Type B pancreatic cell (in vitro differentiated cells): ENCODE data around the gene UTF1. TPM values are rescaled to one million over a fixed set of nuclear protein-coding genes. Genes with fewer than 3 reads are reported as not detected.

ENCODE experiments used
- DNase-seq: peaks from one replicate; pipeline ENCODE4 v3.0.0; 2021; ENCODE audit warnings: mixed read lengths; ENCODE audit not compliant: unreplicated experiment; ENCODE audit errors: extremely low spot score
- H3K27ac Mint-ChIP-seq: 2 replicates; pipeline ENCODE4 v1.8.0; 2021; ENCODE audit warnings: mild to moderate bottlenecking, mixed read lengths
- H3K27me3 Mint-ChIP-seq: 2 replicates; pipeline ENCODE4 v1.8.0; 2021; ENCODE audit warnings: mixed read lengths
- H3K36me3 Mint-ChIP-seq: 2 replicates; pipeline ENCODE4 v1.8.0; 2021; ENCODE audit warnings: mixed read lengths
- H3K4me1 Mint-ChIP-seq: one replicate; pipeline ENCODE4 v1.8.0; 2021; ENCODE audit warnings: mixed read lengths; ENCODE audit not compliant: unreplicated experiment
- H3K4me3 Mint-ChIP-seq: 2 replicates; pipeline ENCODE4 v1.8.0; 2021; ENCODE audit warnings: mild to moderate bottlenecking, mixed read lengths
- H3K9me3 Mint-ChIP-seq: 2 replicates; pipeline ENCODE4 v1.8.0; 2021; ENCODE audit warnings: mixed read lengths
- CTCF ChIP-seq: fragments of 200-600 bp; sonication (generic); conservative IDR thresholded peaks from 2 replicates; pipeline ENCODE4 v1.5.0; 2021; ENCODE audit warnings: antibody characterized with exemption, mild to moderate bottlenecking
- total RNA-seq: library from RNA; stranded (reverse); gene quantifications from 2 replicates; pipeline ENCODE4 v1.2.1, GENCODE V29; 2021; ENCODE audit warnings: low replicate concordance

The UTF1 gene
- total RNA-seq, 1 donor from 2014 or later = not detected

- no peak for TF ChIP-seq CTCF
- Mint-ChIP-seq H3K9me3 (no peaks in the 10 kb centered on the region), H3K4me3 (no peak overlapping the region), H3K36me3 (no peaks in the 10 kb centered on the region), H3K4me1 (peaks cover 5% of the 10 kb centered on the region), H3K27ac (no peak overlapping the region), H3K27me3 (peaks cover 8% of the 10 kb centered on the region)
- no peak for DNase-seq
Observed at GRCh38 chr10:133255323-133255722, 25.3 kb downstream of the UTF1 start.

- DNase-seq = no peak
- H3K4me3 Mint-ChIP-seq = peak overlapping the region; percentile 74
- peaks cover 5% of the 10 kb centered on the region for H3K4me1 Mint-ChIP-seq
- peaks cover 5% of the 10 kb centered on the region for H3K27me3 Mint-ChIP-seq
- no peaks in the 10 kb centered on the region for H3K36me3 Mint-ChIP-seq
- peak; percentile 29 for TF ChIP-seq CTCF
- H3K27ac Mint-ChIP-seq = no peak overlapping the region
- no peaks in the 10 kb centered on the region for H3K9me3 Mint-ChIP-seq
Observed at GRCh38 chr10:133257489-133258065, 27.6 kb downstream of the UTF1 start.

GRCh38 chr10:133258066-133258817, 28.2 kb downstream of the UTF1 start:
- Mint-ChIP-seq H3K4me3 (no peak overlapping the region), H3K36me3 (no peaks in the 10 kb centered on the region), H3K27me3 (peaks cover 5% of the 10 kb centered on the region), H3K27ac (no peak overlapping the region), H3K9me3 (no peaks in the 10 kb centered on the region), H3K4me1 (peaks cover 5% of the 10 kb centered on the region)
- no peak for DNase-seq
- TF ChIP-seq CTCF = no peak

- Mint-ChIP-seq H3K4me1 (peaks cover 5% of the 10 kb centered on the region), H3K36me3 (no peaks in the 10 kb centered on the region), H3K9me3 (no peaks in the 10 kb centered on the region), H3K27me3 (peaks cover 5% of the 10 kb centered on the region), H3K4me3 (peak overlapping the region; percentile 76), H3K27ac (no peak overlapping the region)
- DNase-seq = no peak
- no peak for TF ChIP-seq CTCF
Observed at GRCh38 chr10:133258818-133259601, 29.0 kb downstream of the UTF1 start.

GRCh38 chr10:133259602-133259989, 29.6 kb downstream of the UTF1 start:
- peaks cover 5% of the 10 kb centered on the region for H3K4me1 Mint-ChIP-seq
- H3K36me3 Mint-ChIP-seq = no peaks in the 10 kb centered on the region
- no peak for DNase-seq
- H3K9me3 Mint-ChIP-seq = no peaks in the 10 kb centered on the region
- H3K27ac Mint-ChIP-seq = no peak overlapping the region
- no peak for TF ChIP-seq CTCF
- peaks cover 4% of the 10 kb centered on the region for H3K27me3 Mint-ChIP-seq
- peak overlapping the region; percentile 76 for H3K4me3 Mint-ChIP-seq
